GM18520 (cell line): ENCODE measurements around the gene PALM.
"Not testable (repeated sequence)": the region's sequence is repeated elsewhere in the genome, so short reads cannot be mapped to it uniquely, and the experiment has no call there.

Experiments used
- ATAC-seq: cut with Tn5 transposase; IDR thresholded peaks from one replicate; pipeline ENCODE4 v1.9.1; 2021; ENCODE audit not compliant: unreplicated experiment

Gene PALM

DNA sequence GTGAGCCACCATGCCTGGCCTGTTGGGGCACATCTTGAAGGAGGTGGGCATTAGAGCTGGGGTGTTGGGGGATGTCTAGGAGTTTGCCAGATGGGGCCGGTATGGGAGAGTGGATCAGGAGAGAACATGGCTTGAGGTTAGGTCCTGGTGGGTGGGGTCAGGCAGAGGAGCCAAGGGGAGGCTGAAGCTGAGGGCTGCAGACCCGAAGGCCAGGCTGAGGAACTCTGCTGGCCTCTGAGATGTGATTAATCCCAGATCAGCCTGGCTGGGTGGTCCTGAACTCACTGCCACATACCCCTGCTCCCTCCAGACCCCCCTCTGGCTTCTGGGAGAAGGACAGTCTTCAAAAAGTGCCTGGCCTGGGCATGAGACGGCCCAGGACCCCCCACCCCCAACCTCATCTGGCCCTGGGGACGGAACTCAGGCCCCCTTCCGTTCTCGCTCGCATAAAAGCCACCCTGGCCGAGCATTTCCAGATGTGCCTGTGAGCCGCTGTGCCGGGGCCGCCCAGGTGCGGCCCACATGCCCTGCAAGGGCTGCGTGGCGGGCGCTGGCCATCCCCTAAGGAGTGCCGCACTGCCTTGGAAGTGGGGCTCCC is 29.8 kb upstream of the PALM start:
- no peak for ATAC-seq

DNA sequence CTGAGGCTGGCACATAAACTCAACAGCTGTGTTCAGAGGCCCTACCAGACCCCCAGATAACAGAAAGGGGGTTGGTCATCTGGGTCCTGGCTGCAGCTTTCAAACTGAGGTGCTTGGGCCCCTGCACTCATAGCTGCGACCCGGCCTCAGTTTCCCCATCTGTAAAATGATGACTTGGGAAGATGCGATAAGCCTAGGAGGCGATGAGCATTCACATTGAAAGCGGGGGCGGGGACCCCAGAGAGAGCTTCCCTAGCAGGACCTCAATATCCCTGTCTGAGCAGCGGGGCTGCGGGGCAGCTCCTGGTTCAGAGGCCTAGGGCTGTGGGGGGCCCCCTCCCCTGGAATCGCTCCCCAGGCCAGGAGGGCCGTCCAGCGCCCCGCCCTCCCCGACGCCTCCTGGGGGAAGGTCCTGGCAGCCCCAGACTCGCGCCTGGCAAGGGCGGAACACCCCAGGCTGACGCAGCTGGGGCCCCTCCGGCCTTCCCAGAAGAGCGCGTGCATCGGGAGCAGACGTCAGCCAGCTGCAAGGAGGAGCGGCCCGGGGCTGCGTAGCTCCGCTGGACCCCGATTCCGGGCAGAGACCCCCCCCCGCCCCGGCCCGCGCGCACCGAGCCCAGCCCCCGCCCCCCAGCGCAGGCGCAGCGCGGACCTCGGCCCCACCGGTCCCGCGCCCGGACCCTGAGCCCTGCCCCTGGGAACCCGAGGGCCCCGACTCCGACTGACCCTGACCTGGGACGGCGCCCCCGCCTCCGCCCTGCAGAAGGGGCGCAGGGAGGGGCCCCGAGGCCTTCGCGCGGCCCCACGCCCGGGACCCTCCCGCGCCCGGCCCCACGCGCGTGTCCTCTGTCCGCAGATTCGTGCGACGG is 29.1 kb upstream of the PALM start:
- peak; percentile 6 for ATAC-seq

DNA sequence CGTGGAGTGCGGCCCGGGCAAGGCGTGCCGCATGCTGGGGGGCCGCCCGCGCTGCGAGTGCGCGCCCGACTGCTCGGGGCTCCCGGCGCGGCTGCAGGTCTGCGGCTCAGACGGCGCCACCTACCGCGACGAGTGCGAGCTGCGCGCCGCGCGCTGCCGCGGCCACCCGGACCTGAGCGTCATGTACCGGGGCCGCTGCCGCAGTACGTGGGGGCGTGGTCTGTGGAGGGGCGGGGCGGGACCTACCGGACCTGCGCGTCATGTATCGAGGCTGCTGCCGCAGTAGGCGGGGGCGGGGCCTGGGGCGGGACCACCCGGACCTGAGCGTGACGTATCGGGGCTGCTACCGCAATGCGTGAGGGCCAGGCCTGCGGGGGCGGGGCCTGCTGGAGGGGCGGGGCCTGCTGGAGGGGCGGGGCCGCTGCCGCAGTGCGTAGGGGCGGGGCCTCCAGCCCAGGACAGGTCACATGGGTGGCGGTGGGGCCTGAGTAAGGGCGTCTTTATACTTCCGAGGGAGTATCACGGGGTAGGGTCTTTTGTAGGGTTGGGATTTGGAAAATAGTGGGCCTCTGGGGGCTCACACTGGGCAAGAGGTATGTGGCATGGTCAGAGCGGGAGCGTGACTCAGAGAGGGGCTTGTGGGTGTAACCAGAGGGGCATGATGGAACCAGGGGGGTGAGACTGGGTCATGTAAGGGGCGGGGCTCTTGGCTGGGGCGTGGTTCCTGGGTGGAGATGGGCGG is 28.3 kb upstream of the PALM start:
- ATAC-seq, result peak; percentile 76

DNA sequence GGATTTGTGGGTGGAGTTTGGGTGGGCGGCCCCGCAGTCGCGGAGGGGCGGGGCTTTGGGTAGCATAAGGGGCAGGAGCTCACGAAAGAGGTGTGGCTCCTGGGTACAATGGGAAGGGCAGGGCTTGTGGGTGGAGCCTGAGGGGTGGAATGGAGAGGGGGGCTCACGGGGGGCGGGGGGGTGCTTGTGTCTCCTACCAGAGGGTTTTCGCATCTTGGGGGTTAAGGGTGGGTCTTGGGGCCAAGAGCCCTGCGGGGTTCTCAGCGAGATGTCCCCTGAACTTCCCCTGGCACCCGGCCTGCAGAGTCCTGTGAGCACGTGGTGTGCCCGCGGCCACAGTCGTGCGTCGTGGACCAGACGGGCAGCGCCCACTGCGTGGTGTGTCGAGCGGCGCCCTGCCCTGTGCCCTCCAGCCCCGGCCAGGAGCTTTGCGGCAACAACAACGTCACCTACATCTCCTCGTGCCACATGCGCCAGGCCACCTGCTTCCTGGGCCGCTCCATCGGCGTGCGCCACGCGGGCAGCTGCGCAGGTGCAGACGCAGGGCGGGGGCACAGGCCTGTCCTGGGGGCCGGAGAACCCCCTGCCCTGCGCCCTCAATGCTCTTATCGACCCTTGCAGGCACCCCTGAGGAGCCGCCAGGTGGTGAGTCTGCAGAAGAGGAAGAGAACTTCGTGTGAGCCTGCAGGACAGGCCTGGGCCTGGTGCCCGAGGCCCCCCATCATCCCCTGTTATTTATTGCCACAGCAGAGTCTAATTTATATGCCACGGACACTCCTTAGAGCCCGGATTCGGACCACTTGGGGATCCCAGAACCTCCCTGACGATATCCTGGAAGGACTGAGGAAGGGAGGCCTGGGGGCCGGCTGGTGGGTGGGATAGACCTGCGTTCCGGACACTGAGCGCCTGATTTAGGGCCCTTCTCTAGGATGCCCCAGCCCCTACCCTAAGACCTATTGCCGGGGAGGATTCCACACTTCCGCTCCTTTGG is 27.4 kb upstream of the PALM start:
- no peak for ATAC-seq

DNA sequence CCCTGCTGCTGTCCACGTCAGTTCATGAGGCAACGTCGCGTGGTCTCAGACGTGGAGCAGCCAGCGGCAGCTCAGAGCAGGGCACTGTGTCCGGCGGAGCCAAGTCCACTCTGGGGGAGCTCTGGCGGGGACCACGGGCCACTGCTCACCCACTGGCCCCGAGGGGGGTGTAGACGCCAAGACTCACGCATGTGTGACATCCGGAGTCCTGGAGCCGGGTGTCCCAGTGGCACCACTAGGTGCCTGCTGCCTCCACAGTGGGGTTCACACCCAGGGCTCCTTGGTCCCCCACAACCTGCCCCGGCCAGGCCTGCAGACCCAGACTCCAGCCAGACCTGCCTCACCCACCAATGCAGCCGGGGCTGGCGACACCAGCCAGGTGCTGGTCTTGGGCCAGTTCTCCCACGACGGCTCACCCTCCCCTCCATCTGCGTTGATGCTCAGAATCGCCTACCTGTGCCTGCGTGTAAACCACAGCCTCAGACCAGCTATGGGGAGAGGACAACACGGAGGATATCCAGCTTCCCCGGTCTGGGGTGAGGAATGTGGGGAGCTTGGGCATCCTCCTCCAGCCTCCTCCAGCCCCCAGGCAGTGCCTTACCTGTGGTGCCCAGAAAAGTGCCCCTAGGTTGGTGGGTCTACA is 25.9 kb upstream of the PALM start:
- no peak for ATAC-seq

DNA sequence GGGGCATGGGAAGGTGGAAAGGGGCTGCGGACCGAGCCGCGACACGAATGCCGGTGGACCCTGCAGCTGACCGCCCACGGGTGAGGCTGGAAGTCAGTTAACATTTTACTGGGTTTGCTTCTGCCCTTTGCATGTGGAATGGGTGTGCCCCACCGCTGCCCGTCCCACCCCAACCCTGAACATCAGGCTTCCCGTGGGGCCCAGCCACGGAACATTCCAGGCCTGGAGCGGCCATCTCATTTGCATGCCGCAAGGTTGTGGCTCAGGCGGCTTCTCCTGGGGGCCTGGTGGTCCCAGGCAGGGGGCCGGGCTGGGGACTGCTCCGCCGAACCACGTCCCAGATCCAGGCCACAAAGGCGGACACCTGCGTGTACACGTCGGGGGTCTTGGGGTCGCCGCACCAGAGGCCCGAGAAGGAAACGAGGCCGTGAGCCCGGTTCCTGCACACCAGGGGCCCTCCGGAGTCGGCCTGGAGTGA is 23.2 kb upstream of the PALM start:
- no peak for ATAC-seq

DNA sequence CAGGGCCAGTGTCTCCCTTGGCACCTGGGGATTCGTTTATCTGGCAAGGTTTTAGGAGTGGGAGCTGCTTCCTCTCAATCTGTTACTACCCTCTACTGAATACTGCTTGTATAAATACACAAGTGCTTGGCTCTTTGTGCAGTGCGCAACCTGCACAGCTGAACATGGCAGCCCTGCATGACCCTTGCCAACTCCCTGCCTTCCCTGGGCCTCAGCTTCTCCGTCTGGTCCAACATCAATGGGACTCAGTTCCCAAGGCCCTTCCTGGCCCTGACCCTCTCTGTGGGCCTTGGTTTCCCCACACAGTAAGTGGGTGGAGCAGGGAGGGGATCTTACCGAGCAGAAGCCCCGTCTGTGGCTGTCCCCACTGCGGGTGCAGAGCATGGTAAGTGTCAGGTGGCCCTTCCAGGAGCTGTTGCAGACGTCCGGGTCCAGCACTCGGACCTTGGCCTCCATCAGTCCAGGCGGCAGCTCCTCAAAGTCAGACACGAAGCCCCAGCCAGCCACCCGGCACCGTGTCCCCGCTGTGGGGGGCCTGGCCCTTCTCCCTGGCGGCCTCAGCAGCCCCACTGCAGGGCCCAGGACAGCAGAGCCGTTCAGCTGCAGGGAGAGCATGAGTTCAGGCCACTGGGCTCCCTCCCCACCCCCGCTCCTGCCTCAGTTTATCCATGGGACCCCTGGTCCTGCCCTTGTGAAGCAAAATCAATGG is 22.0 kb upstream of the PALM start:
- ATAC-seq, result no peak

DNA sequence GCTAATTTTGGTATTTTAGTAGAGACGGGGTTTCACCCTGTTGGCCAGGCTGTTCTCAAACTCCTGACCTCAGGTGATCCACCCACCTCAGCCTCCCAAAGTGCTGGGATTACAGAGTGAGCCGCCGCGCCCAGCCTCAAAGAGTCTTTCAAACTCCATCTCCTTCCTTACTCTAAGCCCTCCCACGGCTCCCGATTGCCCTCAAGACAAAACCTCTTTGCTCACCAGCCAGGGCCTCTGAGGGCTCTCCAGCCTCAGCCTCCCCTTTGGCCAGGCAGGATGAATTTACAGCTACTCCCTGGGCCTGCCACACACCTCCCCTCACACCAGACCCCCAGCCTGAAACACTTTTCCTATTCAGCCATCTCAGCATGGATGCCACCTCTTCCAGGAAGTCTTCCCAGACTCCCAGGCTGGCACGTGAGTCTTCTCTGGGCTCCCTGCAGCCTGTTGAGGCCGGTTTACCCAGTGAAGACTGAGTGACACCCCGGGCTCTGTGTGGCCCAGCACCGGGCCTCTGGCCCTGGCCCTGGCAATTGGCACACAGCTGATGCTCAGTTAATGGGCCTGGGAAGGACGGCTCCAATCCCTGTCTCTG is 21.1 kb upstream of the PALM start:
- no peak for ATAC-seq

DNA sequence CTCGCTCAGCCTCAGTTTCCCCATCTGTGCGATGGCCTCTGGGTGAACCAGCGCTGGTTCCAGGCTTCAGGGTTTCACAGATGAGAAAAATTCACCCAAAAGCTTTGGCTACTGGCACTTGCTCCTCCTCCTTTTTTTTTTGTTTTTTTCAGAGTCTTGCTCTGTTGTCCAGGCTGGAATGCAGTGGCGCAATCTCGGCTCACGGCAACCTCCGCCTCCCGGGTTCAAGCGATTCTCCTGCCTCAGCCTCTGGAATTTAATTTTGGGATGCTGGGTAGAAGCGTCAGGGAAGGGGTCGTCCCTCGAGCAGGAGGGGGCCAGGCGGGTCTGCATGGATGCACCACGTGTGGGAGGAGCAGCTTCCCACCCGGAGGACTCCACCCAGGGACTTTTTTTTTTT is 20.5 kb upstream of the PALM start:
- ATAC-seq, result no peak

DNA sequence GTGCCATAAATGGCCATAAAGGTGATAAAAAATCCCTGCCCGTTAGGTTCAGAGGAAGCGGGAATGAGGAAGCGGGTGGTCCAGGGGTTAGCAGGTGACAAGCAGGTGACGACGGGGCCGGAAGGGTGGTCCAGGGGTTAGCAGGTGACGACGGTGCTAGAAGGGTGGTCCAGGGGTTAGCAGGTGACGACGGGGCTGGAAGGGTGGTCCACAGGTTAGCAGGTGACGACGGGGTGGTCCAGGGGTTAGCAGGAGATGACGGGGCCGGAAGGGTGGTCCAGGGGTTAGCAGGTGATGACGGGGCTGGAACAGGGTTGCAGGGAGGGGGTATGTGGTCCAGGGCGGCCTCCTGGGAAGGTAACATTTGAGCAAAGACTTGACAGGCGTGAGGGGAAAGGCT is 19.7 kb upstream of the PALM start:
- ATAC-seq, result no peak

DNA sequence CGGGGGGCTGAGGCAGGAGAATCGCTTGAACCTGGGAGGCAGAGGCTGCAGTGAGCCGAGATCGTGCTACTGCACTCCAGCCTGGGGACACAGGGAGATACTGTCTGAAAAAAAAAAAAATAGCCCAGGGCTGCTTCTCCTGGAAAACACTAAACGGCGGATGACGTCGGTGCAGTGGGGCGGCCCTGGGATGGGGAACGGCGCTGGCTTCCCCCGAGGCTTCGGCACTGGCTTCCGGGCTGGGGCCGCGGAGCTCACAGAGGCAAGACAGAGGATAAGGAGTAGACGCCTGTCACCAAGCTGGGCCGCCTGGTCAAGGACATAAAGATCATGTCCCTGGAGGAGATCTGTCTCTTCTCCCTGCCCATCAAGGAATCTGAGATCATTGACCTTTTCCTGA is 18.5 kb upstream of the PALM start:
- no peak for ATAC-seq

DNA sequence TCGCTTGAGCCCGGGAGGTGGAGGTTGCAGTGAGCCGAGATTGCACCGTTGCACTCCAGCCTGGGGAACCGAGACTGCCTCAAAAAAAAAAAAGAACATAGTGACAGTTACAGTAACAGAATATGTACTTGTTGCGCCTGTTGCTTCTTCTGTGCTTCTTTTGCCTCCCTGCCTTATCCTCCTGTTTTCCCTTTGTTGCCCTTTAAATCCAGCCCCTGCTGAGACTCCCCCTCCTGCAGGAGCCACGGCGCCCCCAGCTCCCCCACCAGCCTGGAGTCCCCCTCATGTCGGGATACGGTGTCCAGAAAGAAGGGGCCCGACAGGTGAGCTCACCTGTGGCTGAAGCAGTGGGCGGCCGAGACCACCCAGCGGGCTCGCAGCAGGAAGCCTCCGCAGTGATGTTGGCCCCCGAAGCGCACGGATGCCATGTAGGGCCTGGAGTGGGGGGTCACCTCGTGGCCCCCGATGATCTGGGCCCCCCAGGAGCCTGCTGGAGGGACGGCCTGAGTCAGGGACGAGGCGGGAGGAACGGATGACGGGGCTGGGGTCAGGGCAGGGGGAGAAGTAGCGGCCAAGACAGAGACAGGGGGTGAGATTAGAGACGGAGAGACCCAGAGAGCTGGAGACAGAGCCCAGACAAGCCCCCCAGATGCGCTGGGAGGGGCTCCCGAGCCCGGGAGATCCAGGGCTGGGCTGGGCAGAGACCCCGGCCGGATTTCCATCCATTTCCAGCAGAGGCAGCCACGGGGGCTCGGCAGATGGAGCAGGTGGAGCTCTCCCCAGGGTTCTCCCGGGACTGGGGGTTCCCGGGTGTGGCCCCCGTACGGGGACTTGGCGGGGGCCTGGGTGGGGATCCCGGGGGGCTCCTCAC is 14.0 kb upstream of the PALM start:
- no peak for ATAC-seq

DNA sequence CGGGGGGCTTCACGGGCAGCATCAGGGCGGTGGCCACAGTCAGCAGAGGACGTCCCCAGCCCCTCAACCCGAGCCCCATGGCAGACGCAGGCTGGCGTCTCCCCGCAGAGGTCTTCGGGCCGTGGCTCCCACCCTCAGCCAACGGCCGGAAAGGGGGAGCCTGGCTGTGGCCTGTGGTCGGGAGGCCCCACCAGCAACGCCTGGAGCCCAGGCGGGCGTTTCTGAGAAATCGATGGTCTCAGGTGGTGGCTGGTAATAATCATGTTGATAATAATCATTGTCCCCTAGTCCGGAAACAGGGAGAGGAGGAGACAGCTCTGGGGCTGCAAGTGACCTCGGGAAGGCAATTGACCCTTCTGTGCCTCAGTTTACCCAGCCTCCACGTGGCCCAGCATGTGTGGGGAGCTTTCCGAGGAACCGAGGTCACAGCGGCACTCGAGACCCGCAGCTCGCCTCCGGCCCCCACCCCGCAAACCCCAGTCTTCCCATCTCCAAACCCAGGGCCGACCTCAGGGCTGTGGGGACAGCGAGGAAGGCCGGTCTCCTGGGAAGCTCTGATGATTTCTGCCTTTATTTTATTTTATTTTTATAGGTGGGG is 13.3 kb upstream of the PALM start, which contains the start of gene PRSS57:
Gene PRSS57 (minus strand): TSS at position 101 of the 598 bp plus-strand sequence. CDS start 22 bp downstream, at position 79.
- no peak for ATAC-seq

DNA sequence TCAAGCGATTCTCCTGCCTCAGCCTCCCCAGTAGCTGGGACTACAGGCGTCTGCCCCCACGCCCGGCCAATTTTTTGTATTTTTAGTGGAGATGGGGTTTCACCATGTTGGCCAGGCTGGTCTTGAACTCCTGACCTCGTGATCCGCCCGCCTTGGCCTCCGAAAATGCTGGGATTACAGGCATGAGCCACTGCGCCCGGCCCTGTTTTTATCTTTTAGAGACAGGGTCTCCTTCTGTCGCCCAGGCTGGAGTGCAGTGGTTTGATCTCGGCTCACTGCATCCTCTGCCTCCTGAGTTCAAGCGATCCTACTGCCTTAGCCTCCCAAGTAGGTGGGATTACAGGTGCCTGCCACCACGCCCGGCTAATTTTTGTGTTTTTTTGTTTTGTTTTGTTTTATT is 10.2 kb upstream of the PALM start:
- not testable (repeated sequence) for ATAC-seq

DNA sequence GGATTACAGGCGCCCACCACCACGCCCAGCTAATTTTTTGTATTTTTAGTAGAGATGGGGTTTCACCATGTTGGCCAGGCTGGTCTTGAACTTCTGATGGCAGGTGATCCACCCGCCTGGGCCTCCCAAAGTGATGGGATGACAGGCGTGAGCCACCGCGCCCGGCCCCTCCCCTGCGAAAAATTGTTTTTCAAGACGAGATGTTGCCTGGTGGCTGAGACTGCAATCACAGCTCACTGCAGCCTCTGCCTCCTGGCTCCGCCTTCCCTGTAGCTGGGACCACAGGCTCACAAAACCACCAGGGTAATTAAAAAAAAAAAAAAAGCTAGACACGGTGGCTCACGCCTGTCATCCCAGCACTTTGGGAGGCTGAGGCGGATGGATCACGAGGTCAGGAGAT is 8.8 kb upstream of the PALM start:
- ATAC-seq, result not testable (repeated sequence)

DNA sequence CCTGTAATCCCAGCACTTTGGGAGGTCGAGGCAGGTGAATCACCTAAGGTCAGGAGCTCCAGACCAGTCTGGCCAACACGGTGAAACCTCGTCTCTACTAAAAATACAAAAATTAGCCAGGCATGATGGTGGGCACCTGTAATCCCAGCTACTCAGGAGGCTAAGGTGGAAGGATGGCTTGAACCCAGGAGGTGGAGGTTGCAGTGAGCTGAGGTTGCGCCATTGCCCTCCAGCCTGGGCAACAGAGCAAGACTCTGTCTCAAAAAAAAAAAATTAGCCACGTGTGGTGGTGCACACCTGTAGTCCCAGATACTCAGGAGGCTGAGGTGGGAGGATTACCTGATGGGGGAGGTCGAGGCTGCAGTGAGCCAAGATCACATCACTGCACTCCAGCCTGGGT is 5.9 kb upstream of the PALM start:
- not testable (repeated sequence) for ATAC-seq

DNA sequence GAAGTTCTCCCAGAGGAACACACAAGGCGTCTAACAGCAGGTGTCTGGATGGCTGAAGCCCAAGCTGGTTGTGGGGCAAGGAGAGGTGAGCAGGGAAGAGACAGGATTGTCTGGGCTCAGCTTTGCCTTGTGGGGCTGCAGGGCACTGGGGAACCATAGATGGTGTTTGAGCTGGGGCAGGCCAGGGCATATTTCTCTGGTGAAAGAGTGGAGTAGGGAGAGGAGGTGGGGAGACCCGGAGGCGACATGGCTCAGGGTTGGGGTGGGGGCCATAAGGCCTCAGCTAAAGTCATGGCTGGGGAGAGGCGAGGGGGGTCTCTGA is 5.4 kb upstream of the PALM start:
- no peak for ATAC-seq
